SK-N-MC (cell line): Measurements from ENCODE around the gene PDYN.

Source experiments
- EZH2 ChIP-seq: fragments of 200-600 bp; sonication (generic); IDR thresholded peaks from one replicate; pipeline ENCODE4 v1.6.1; 2017; ENCODE audit warnings: antibody characterized with exemption
- POLR2AphosphoS5 ChIP-seq: IDR thresholded peaks from 2 replicates; pipeline ENCODE4 v1.6.1; 2012; ENCODE audit warnings: mild to moderate bottlenecking, low read depth, low read length, borderline replicate concordance

GRCh38 chr20:2038161-2038560, 44.3 kb upstream of the PDYN start:
- TF ChIP-seq POLR2AphosphoS5 (no peak), EZH2 (no peak)
